GM23338 (cell line): ENCODE measurements around the gene LAMC2. TPM values are rescaled to one million over a fixed set of nuclear protein-coding genes. Genes with fewer than 3 reads are reported as not detected.
"Not testable (repeated sequence)": the region's sequence is repeated elsewhere in the genome, so short reads cannot be mapped to it uniquely, and the experiment has no call there.

ENCODE experiments used
- ATAC-seq: fragments of 200-7000 bp; cut with Tn5 transposase; 3 replicates; pipeline ENCODE4 v1.9.1; 2020
- DNase-seq: peaks from one replicate; pipeline ENCODE4 v3.0.0-alpha.2; 2015; ENCODE audit warnings: low spot score
- H2AFZ ChIP-seq: fragments of 200-600 bp; sonication (generic); 2 replicates; pipeline ENCODE4 v1.8.0; 2016; ENCODE audit warnings: antibody characterized with exemption, mild to moderate bottlenecking, moderate library complexity
- H3F3A ChIP-seq: fragments of 200-600 bp; sonication (generic); replicated peaks from 2 replicates; pipeline ENCODE4 v1.8.0; 2017; ENCODE audit warnings: antibody characterized with exemption, mixed run types, low read depth
- H3K27ac ChIP-seq: fragments of 200-600 bp; sonication (generic); 2 replicates; pipeline ENCODE4 v1.6.1; 2016; ENCODE audit warnings: low read depth
- H3K27me3 ChIP-seq: fragments of 200-600 bp; sonication (generic); 2 replicates; pipeline ENCODE4 v1.8.0; 2016; ENCODE audit warnings: mild to moderate bottlenecking, mixed run types, moderate library complexity; ENCODE audit not compliant: insufficient read depth
- H3K36me3 ChIP-seq: fragments of 200-600 bp; sonication (generic); 2 replicates; pipeline ENCODE4 v1.8.0; 2016; ENCODE audit warnings: mild to moderate bottlenecking; ENCODE audit not compliant: insufficient read depth
- H3K4me1 ChIP-seq: fragments of 200-600 bp; sonication (generic); 2 replicates; pipeline ENCODE4 v1.8.0; 2016; ENCODE audit warnings: mild to moderate bottlenecking, moderate library complexity; ENCODE audit not compliant: insufficient read depth
- H3K4me2 ChIP-seq: fragments of 200-600 bp; sonication (generic); 2 replicates; pipeline ENCODE4 v1.7.1; 2017; ENCODE audit warnings: mixed run types
- H3K4me3 ChIP-seq: fragments of 200-600 bp; sonication (generic); 2 replicates; pipeline ENCODE4 v1.6.1; 2016; ENCODE audit warnings: mixed run types
- H3K79me2 ChIP-seq: fragments of 200-600 bp; sonication (generic); replicated peaks from 2 replicates; pipeline ENCODE4 v1.8.0; 2017; ENCODE audit warnings: mild to moderate bottlenecking; ENCODE audit not compliant: insufficient read depth
- H3K9me2 ChIP-seq: fragments of 200-600 bp; sonication (generic); 2 replicates; pipeline ENCODE4 v1.8.0; 2017; ENCODE audit not compliant: insufficient read depth
- H4K20me1 ChIP-seq: fragments of 200-600 bp; sonication (generic); replicated peaks from 2 replicates; pipeline ENCODE4 v1.8.0; 2017; ENCODE audit warnings: mild to moderate bottlenecking; ENCODE audit not compliant: insufficient read depth
- H3K27ac Mint-ChIP-seq: 2 replicates; pipeline ENCODE4 v1.8.0; 2020; ENCODE audit warnings: inconsistent platforms, mild to moderate bottlenecking, moderate library complexity, mixed read lengths
- H3K27me3 Mint-ChIP-seq: 3 replicates; pipeline ENCODE4 v1.8.0; 2022; ENCODE audit warnings: low read depth, mild to moderate bottlenecking, moderate library complexity, mixed read lengths, inconsistent platforms; ENCODE audit not compliant: insufficient read depth, poor library complexity
- H3K36me3 Mint-ChIP-seq: 3 replicates; pipeline ENCODE4 v1.8.0; 2021; ENCODE audit warnings: low read depth, mild to moderate bottlenecking, inconsistent platforms, moderate library complexity, mixed read lengths
- H3K4me1 Mint-ChIP-seq: 3 replicates; pipeline ENCODE4 v1.8.0; 2020; ENCODE audit warnings: mild to moderate bottlenecking, inconsistent platforms, mixed read lengths
- H3K4me3 Mint-ChIP-seq: 3 replicates; pipeline ENCODE4 v1.8.0; 2021; ENCODE audit warnings: moderate library complexity, mild to moderate bottlenecking, inconsistent platforms, mixed read lengths
- H3K9me3 Mint-ChIP-seq: 3 replicates; pipeline ENCODE4 v1.8.0; 2020; ENCODE audit warnings: moderate library complexity, mild to moderate bottlenecking, inconsistent platforms, mixed read lengths
- CREB1 ChIP-seq: fragments of 250-450 bp; sonication (Bioruptor Pico); IDR thresholded peaks from 2 replicates; pipeline ENCODE4 v1.5.0; 2020; ENCODE audit warnings: low read depth, mild to moderate bottlenecking, moderate library complexity
- EZH2 ChIP-seq: fragments of 200-600 bp; sonication (generic); IDR thresholded peaks from one replicate; pipeline ENCODE4 v1.8.0; 2017; ENCODE audit warnings: antibody characterized with exemption, mild to moderate bottlenecking, low read depth; ENCODE audit not compliant: unreplicated experiment
- EZH2phosphoT487 ChIP-seq: fragments of 200-600 bp; sonication (generic); IDR thresholded peaks from one replicate; pipeline ENCODE4 v1.8.1; 2018; ENCODE audit warnings: antibody characterized with exemption; ENCODE audit not compliant: unreplicated experiment
- NANOG ChIP-seq: IDR thresholded peaks from 2 replicates; pipeline ENCODE4 v1.6.1; 2016; ENCODE audit warnings: antibody characterized with exemption, borderline replicate concordance
- STAT1 ChIP-seq: IDR thresholded peaks from one replicate; pipeline ENCODE4 v1.6.1; 2016; ENCODE audit warnings: antibody characterized with exemption; ENCODE audit not compliant: unreplicated experiment
- ZNF331 ChIP-seq: fragments of 250-450 bp; sonication (Bioruptor Pico); IDR thresholded peaks from 2 replicates; pipeline ENCODE4 v1.5.0; 2020; ENCODE audit warnings: low read depth, mild to moderate bottlenecking, moderate library complexity
- polyA plus RNA-seq: library from polyadenylated mRNA; unstranded; fragments of >200 nt; fragmentation: Nextera tagmentation; extraction: Ambion mirVana; gene quantifications from 2 replicates; pipeline ENCODE4 v1.2.1, GENCODE V29; 2016
- total RNA-seq: library from RNA; depleted of rRNA; stranded (reverse); fragments of >200 nt; shearing (Covaris generic); gene quantifications from 2 replicates; pipeline ENCODE4 v1.2.3, GENCODE V29; 2014
- TF ChIP-seq, protein P1 (sequence below): fragments of 250-450 bp; sonication (Bioruptor Pico); IDR thresholded peaks from 2 replicates; pipeline ENCODE4 v1.5.0; 2020; ENCODE audit warnings: mild to moderate bottlenecking, moderate library complexity
- TF ChIP-seq, protein P2 (sequence below): IDR thresholded peaks from one replicate; pipeline ENCODE4 v1.6.1; 2018; ENCODE audit warnings: antibody characterized with exemption; ENCODE audit not compliant: unreplicated experiment
- TF ChIP-seq, protein P3 (sequence below), 2 experiments: fragments of 200-600 bp in 1 of 2; sonication (generic) in 1 of 2; conservative IDR thresholded peaks; 2 replicates each; pipeline versions ENCODE4 v1.5.1 to v1.6.1; 2016 to 2017; ENCODE audit warnings: antibody characterized with exemption in 2 of 2, low read depth in 2 of 2, mild to moderate bottlenecking in 2 of 2, moderate library complexity in 1 of 2
- TF ChIP-seq, protein P4 (sequence below): IDR thresholded peaks from 2 replicates; pipeline ENCODE4 v1.6.1; 2016; ENCODE audit warnings: antibody characterized with exemption

The LAMC2 gene
- total and polyA plus RNA-seq, 2 experiments from 2014 or later, result 4.3 to 19.5 TPM

DNA sequence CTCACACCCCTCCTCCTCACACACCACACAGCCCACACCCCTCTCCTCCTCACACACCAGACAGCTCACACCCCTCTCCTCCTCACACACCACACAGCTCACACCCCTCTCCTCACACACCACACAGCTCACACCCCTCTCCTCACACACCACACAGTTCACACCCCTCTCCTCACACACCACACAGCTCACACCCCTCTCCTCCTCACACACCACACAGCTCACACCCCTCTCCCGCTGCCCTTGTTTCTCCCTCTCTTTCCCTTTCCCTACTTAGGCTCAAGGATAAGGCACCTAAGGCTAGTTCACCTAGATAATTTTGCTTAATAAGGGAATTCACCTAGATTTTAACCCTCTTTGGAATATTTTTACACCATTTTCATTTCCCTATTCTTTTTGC is 36.0 kb upstream of the LAMC2 start:
- H2AFZ ChIP-seq, H4K20me1 ChIP-seq, H3K79me2 ChIP-seq, DNase-seq, H3K9me2 ChIP-seq, H3K4me1 ChIP-seq, H3K4me3 Mint-ChIP-seq, H3F3A ChIP-seq, H3K27me3 Mint-ChIP-seq, H3K36me3 Mint-ChIP-seq, H3K4me3 ChIP-seq, H3K27ac ChIP-seq, H3K36me3 ChIP-seq, H3K27me3 ChIP-seq, ATAC-seq, H3K4me2 ChIP-seq, H3K27ac Mint-ChIP-seq, H3K9me3 Mint-ChIP-seq, H3K4me1 Mint-ChIP-seq: not testable (repeated sequence)

DNA sequence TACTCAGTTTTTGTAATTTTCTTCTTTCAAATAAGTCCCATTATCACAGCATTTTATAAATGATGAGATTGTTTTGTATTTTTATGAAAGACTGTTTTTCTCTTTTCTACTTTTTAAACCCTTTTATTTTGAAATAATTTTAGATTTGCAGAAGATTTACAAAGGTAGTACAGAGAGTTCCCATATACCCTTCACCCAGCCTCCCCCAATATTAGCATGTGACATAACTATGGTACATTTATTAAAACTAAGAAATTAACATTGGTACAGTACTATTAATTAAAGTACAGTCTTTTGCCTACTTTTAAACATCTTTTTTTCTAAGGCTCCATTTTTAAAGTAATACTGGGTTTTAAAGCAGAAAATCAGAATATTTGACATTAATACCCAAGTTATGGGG is 35.6 kb upstream of the LAMC2 start:
- Histone ChIP-seq H3K4me1 (no peaks in the 10 kb centered on the region), H3F3A (no peaks in the 10 kb centered on the region), H3K4me2 (no peak overlapping the region), H3K27ac (no peak overlapping the region), H3K9me2 (no peaks in the 10 kb centered on the region), H2AFZ (no peak overlapping the region), H3K27me3 (no peaks in the 10 kb centered on the region), H4K20me1 (no peaks in the 10 kb centered on the region), H3K36me3 (no peaks in the 10 kb centered on the region), H3K4me3 (no peak overlapping the region), H3K79me2 (no peaks in the 10 kb centered on the region)
- ATAC-seq (no peak), DNase-seq (no peak)
- no peaks in the 10 kb centered on the region for H3K27me3 Mint-ChIP-seq
- H3K27ac Mint-ChIP-seq, result no peak overlapping the region
- no peaks in the 10 kb centered on the region for H3K36me3 Mint-ChIP-seq
- no peak overlapping the region; the same call in 2 of the 3 replicates for H3K4me3 Mint-ChIP-seq
- H3K9me3 Mint-ChIP-seq, result no peaks in the 10 kb centered on the region
- H3K4me1 Mint-ChIP-seq, result peaks cover 2% of the 10 kb centered on the region; the same call in 1 of the 3 replicates
- TF ChIP-seq, protein P1, sequence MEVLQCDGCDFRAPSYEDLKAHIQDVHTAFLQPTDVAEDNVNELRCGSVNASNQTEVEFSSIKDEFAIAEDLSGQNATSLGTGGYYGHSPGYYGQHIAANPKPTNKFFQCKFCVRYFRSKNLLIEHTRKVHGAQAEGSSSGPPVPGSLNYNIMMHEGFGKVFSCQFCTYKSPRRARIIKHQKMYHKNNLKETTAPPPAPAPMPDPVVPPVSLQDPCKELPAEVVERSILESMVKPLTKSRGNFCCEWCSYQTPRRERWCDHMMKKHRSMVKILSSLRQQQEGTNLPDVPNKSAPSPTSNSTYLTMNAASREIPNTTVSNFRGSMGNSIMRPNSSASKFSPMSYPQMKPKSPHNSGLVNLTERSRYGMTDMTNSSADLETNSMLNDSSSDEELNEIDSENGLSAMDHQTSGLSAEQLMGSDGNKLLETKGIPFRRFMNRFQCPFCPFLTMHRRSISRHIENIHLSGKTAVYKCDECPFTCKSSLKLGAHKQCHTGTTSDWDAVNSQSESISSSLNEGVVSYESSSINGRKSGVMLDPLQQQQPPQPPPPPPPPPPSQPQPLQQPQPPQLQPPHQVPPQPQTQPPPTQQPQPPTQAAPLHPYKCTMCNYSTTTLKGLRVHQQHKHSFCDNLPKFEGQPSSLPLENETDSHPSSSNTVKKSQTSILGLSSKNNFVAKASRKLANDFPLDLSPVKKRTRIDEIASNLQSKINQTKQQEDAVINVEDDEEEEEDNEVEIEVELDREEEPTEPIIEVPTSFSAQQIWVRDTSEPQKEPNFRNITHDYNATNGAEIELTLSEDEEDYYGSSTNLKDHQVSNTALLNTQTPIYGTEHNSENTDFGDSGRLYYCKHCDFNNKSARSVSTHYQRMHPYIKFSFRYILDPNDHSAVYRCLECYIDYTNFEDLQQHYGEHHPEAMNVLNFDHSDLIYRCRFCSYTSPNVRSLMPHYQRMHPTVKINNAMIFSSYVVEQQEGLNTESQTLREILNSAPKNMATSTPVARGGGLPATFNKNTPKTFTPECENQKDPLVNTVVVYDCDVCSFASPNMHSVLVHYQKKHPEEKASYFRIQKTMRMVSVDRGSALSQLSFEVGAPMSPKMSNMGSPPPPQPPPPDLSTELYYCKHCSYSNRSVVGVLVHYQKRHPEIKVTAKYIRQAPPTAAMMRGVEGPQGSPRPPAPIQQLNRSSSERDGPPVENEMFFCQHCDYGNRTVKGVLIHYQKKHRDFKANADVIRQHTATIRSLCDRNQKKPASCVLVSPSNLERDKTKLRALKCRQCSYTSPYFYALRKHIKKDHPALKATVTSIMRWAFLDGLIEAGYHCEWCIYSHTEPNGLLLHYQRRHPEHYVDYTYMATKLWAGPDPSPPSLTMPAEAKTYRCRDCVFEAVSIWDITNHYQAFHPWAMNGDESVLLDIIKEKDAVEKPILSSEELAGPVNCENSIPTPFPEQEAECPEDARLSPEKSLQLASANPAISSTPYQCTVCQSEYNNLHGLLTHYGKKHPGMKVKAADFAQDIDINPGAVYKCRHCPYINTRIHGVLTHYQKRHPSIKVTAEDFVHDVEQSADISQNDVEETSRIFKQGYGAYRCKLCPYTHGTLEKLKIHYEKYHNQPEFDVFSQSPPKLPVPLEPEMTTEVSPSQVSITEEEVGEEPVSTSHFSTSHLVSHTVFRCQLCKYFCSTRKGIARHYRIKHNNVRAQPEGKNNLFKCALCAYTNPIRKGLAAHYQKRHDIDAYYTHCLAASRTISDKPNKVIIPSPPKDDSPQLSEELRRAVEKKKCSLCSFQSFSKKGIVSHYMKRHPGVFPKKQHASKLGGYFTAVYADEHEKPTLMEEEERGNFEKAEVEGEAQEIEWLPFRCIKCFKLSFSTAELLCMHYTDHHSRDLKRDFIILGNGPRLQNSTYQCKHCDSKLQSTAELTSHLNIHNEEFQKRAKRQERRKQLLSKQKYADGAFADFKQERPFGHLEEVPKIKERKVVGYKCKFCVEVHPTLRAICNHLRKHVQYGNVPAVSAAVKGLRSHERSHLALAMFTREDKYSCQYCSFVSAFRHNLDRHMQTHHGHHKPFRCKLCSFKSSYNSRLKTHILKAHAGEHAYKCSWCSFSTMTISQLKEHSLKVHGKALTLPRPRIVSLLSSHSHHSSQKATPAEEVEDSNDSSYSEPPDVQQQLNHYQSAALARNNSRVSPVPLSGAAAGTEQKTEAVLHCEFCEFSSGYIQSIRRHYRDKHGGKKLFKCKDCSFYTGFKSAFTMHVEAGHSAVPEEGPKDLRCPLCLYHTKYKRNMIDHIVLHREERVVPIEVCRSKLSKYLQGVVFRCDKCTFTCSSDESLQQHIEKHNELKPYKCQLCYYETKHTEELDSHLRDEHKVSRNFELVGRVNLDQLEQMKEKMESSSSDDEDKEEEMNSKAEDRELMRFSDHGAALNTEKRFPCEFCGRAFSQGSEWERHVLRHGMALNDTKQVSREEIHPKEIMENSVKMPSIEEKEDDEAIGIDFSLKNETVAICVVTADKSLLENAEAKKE (CRISPR knock-in tag), result no peak
- TF ChIP-seq CREB1 (CRISPR knock-in tag) (no peak), EZH2phosphoT487 (no peak), STAT1 (no peak), ZNF331 (CRISPR knock-in tag) (no peak), NANOG (no peak), EZH2 (no peak)
- TF ChIP-seq, protein P2, sequence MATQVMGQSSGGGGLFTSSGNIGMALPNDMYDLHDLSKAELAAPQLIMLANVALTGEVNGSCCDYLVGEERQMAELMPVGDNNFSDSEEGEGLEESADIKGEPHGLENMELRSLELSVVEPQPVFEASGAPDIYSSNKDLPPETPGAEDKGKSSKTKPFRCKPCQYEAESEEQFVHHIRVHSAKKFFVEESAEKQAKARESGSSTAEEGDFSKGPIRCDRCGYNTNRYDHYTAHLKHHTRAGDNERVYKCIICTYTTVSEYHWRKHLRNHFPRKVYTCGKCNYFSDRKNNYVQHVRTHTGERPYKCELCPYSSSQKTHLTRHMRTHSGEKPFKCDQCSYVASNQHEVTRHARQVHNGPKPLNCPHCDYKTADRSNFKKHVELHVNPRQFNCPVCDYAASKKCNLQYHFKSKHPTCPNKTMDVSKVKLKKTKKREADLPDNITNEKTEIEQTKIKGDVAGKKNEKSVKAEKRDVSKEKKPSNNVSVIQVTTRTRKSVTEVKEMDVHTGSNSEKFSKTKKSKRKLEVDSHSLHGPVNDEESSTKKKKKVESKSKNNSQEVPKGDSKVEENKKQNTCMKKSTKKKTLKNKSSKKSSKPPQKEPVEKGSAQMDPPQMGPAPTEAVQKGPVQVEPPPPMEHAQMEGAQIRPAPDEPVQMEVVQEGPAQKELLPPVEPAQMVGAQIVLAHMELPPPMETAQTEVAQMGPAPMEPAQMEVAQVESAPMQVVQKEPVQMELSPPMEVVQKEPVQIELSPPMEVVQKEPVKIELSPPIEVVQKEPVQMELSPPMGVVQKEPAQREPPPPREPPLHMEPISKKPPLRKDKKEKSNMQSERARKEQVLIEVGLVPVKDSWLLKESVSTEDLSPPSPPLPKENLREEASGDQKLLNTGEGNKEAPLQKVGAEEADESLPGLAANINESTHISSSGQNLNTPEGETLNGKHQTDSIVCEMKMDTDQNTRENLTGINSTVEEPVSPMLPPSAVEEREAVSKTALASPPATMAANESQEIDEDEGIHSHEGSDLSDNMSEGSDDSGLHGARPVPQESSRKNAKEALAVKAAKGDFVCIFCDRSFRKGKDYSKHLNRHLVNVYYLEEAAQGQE, result no peak
- TF ChIP-seq, protein P3, sequence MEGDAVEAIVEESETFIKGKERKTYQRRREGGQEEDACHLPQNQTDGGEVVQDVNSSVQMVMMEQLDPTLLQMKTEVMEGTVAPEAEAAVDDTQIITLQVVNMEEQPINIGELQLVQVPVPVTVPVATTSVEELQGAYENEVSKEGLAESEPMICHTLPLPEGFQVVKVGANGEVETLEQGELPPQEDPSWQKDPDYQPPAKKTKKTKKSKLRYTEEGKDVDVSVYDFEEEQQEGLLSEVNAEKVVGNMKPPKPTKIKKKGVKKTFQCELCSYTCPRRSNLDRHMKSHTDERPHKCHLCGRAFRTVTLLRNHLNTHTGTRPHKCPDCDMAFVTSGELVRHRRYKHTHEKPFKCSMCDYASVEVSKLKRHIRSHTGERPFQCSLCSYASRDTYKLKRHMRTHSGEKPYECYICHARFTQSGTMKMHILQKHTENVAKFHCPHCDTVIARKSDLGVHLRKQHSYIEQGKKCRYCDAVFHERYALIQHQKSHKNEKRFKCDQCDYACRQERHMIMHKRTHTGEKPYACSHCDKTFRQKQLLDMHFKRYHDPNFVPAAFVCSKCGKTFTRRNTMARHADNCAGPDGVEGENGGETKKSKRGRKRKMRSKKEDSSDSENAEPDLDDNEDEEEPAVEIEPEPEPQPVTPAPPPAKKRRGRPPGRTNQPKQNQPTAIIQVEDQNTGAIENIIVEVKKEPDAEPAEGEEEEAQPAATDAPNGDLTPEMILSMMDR (conservative IDR thresholded peaks at IDR 0.05; ENCODE audit: low read depth in 2 of 2), result no peak
- TF ChIP-seq, protein P4, sequence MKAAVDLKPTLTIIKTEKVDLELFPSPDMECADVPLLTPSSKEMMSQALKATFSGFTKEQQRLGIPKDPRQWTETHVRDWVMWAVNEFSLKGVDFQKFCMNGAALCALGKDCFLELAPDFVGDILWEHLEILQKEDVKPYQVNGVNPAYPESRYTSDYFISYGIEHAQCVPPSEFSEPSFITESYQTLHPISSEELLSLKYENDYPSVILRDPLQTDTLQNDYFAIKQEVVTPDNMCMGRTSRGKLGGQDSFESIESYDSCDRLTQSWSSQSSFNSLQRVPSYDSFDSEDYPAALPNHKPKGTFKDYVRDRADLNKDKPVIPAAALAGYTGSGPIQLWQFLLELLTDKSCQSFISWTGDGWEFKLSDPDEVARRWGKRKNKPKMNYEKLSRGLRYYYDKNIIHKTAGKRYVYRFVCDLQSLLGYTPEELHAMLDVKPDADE, result no peak
